Hepatocyte (in vitro differentiated cells): ENCODE results near the gene MAS1. TPM values are rescaled to one million over a fixed set of nuclear protein-coding genes. Genes with fewer than 3 reads are reported as not detected.

Source experiments
- DNase-seq: peaks from one replicate; pipeline ENCODE4 v3.0.0-alpha.2; 2016; ENCODE audit warnings: low spot score
- H2AFZ ChIP-seq: fragments of 200-600 bp; sonication (generic); 2 replicates; pipeline ENCODE4 v1.6.0; 2016; ENCODE audit warnings: antibody characterized with exemption, mild to moderate bottlenecking
- H3K27ac ChIP-seq: fragments of 200-600 bp; sonication (generic); 2 replicates; pipeline ENCODE4 v1.5.1; 2016; ENCODE audit warnings: mild to moderate bottlenecking
- H3K27me3 ChIP-seq: fragments of 200-600 bp; sonication (generic); 2 replicates; pipeline ENCODE4 v1.6.1; 2016
- H3K36me3 ChIP-seq: fragments of 200-600 bp; sonication (generic); replicated peaks from 2 replicates; pipeline ENCODE4 v1.5.1; 2016; ENCODE audit warnings: low read depth; ENCODE audit not compliant: insufficient read depth
- H3K4me1 ChIP-seq: fragments of 200-600 bp; sonication (generic); 2 replicates; pipeline ENCODE4 v1.5.1; 2016; ENCODE audit warnings: mild to moderate bottlenecking, moderate library complexity; ENCODE audit not compliant: insufficient read depth
- H3K4me2 ChIP-seq: fragments of 200-600 bp; sonication (generic); 2 replicates; pipeline ENCODE4 v1.6.0; 2016
- H3K4me3 ChIP-seq: fragments of 200-600 bp; sonication (generic); 2 replicates; pipeline ENCODE4 v1.5.1; 2016; ENCODE audit warnings: mild to moderate bottlenecking
- H3K79me2 ChIP-seq: fragments of 200-600 bp; sonication (generic); 2 replicates; pipeline ENCODE4 v1.6.0; 2017; ENCODE audit warnings: mild to moderate bottlenecking
- H3K9me2 ChIP-seq: fragments of 200-600 bp; sonication (generic); replicated peaks from 2 replicates; pipeline ENCODE4 v1.6.0; 2017; ENCODE audit warnings: mild to moderate bottlenecking; ENCODE audit not compliant: insufficient read depth
- H3K9me3 ChIP-seq: fragments of 200-600 bp; sonication (generic); 2 replicates; pipeline ENCODE4 v1.5.1; 2016; ENCODE audit warnings: low read depth, mild to moderate bottlenecking
- H4K20me1 ChIP-seq: fragments of 200-600 bp; sonication (generic); 2 replicates; pipeline ENCODE4 v1.6.0; 2016; ENCODE audit warnings: mild to moderate bottlenecking; ENCODE audit not compliant: insufficient read depth, poor library complexity, severe bottlenecking
- EZH2 ChIP-seq: fragments of 200-600 bp; sonication (generic); IDR thresholded peaks from 2 replicates; pipeline ENCODE4 v1.6.1; 2016; ENCODE audit warnings: antibody characterized with exemption, mild to moderate bottlenecking, borderline replicate concordance
- EZH2phosphoT487 ChIP-seq: fragments of 200-600 bp; sonication (generic); IDR thresholded peaks from one replicate; pipeline ENCODE4 v1.6.1; 2018; ENCODE audit warnings: antibody characterized with exemption, mild to moderate bottlenecking, low read depth, moderate library complexity; ENCODE audit not compliant: unreplicated experiment, severe bottlenecking
- WGBS: methylation state at CpG from one replicate; pipeline ENCODE4 v1.1.6; 2016; ENCODE audit warnings: low lambda C conversion rate; ENCODE audit errors: missing lambda C conversion rate; 5-methylcytosine and 5-hydroxymethylcytosine counted together
- polyA plus RNA-seq: library from polyadenylated mRNA; unstranded; fragments of >200 nt; fragmentation: Nextera tagmentation; extraction: Ambion mirVana; gene quantifications from 2 replicates; pipeline ENCODE4 v1.2.1, GENCODE V29; 2016
- total RNA-seq: library from RNA; depleted of rRNA; stranded (reverse); fragments of >200 nt; gene quantifications from 2 replicates; pipeline ENCODE4 v1.2.3, GENCODE V29; 2014
- TF ChIP-seq, protein P1 (sequence below): fragments of 200-600 bp; sonication (generic); IDR thresholded peaks from 2 replicates; pipeline ENCODE4 v1.5.1; 2016; ENCODE audit warnings: antibody characterized with exemption, mild to moderate bottlenecking; ENCODE audit not compliant: poor library complexity

Gene MAS1
- total and polyA plus RNA-seq, 2 experiments from 2014 or later = not detected

DNA sequence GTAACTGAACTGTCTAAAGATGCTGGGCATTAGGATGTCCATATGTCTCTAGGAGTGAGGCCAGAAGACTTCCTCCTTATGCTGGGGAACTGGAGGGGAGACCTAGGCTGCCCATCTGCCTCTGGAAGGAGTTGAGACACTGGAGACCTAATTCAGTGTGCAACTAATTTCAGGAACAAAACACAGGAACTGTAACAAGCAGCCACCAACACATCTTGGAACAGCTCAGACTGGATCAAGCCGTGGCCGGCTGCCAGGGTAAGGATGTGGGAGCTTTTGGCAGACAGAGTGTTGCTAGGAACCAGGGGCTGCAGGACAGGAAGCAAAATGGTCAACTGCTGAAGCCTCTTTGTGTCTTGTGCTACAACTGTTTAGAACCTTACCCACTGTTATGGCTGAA lies 16.4 kb upstream of the MAS1 start:
- no peak for DNase-seq
- no peak overlapping the region for H3K4me3 ChIP-seq
- no peak overlapping the region for H3K27ac ChIP-seq
- 92% methylated on average over 2 of the region's 2 CpGs for WGBS
- no peak for TF ChIP-seq EZH2
- no peak for TF ChIP-seq EZH2phosphoT487
- TF ChIP-seq, protein P1, sequence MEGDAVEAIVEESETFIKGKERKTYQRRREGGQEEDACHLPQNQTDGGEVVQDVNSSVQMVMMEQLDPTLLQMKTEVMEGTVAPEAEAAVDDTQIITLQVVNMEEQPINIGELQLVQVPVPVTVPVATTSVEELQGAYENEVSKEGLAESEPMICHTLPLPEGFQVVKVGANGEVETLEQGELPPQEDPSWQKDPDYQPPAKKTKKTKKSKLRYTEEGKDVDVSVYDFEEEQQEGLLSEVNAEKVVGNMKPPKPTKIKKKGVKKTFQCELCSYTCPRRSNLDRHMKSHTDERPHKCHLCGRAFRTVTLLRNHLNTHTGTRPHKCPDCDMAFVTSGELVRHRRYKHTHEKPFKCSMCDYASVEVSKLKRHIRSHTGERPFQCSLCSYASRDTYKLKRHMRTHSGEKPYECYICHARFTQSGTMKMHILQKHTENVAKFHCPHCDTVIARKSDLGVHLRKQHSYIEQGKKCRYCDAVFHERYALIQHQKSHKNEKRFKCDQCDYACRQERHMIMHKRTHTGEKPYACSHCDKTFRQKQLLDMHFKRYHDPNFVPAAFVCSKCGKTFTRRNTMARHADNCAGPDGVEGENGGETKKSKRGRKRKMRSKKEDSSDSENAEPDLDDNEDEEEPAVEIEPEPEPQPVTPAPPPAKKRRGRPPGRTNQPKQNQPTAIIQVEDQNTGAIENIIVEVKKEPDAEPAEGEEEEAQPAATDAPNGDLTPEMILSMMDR = no peak
- H3K27me3 ChIP-seq = no peaks in the 10 kb centered on the region
- no peaks in the 10 kb centered on the region for H3K9me2 ChIP-seq
- no peaks in the 10 kb centered on the region for H3K36me3 ChIP-seq
- no peak overlapping the region for H3K4me2 ChIP-seq
- no peaks in the 10 kb centered on the region for H3K9me3 ChIP-seq
- H4K20me1 ChIP-seq = no peaks in the 10 kb centered on the region
- no peak overlapping the region for H2AFZ ChIP-seq
- H3K79me2 ChIP-seq = no peaks in the 10 kb centered on the region
- no peaks in the 10 kb centered on the region for H3K4me1 ChIP-seq

DNA sequence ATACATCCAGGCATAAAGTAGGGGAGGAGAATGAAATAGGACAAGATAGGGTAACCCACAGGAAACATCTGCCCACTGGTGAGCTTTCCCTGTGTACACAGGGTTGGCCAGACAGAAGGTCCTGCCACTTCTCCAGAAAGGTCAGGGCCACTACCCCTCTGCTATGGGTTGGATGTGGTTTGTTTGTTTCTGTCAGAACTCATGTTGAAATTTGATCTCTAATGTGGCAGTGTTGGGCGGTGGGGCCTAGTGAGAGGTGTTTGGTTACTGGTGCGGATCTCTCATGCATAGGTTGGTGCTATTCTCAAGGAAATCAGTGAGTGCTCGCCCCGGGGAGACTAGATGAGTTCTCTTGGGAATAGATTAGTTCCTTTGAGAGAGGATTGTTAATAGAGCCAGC lies 15.6 kb upstream of the MAS1 start:
- H3K27me3 ChIP-seq = no peaks in the 10 kb centered on the region
- no peaks in the 10 kb centered on the region for H3K9me3 ChIP-seq
- no peaks in the 10 kb centered on the region for H3K36me3 ChIP-seq
- H3K4me3 ChIP-seq = no peak overlapping the region
- H3K9me2 ChIP-seq = no peaks in the 10 kb centered on the region
- no peaks in the 10 kb centered on the region for H3K79me2 ChIP-seq
- TF ChIP-seq, protein P1 = no peak
- TF ChIP-seq EZH2phosphoT487 (no peak), EZH2 (no peak)
- no peak for DNase-seq
- H4K20me1 ChIP-seq = no peaks in the 10 kb centered on the region
- no peak overlapping the region for H3K27ac ChIP-seq
- no peak overlapping the region for H3K4me2 ChIP-seq
- no peaks in the 10 kb centered on the region for H3K4me1 ChIP-seq
- H2AFZ ChIP-seq = no peak overlapping the region
- WGBS = 31% methylated on average over 4 of the region's 4 CpGs

DNA sequence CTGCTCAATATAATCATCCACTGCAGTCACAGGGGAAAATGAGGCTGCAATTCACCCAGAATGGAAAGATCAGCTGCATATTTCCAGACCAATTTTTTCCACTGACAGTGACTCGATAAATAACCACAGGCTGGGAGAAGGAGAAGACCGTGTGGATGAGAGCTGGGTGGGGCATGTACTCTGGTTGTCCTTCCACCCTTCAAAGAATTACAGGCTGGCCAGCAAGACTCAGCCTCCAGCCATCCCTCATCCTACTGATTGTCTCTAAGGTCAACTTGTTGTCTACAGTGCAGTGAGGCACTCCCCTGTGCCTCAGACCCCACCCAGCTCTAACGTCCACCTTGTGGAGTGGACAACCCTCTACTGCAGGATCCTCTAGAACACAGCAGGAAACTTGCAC lies 14.5 kb upstream of the MAS1 start:
- no peak overlapping the region for H3K4me2 ChIP-seq
- no peaks in the 10 kb centered on the region for H3K27me3 ChIP-seq
- no peak overlapping the region for H2AFZ ChIP-seq
- TF ChIP-seq, protein P1 = no peak
- TF ChIP-seq EZH2phosphoT487 = no peak
- no peak for TF ChIP-seq EZH2
- 87% methylated on average over 3 of the region's 3 CpGs for WGBS
- no peak overlapping the region for H3K27ac ChIP-seq
- DNase-seq = no peak
- no peaks in the 10 kb centered on the region for H3K4me1 ChIP-seq
- H3K79me2 ChIP-seq = no peaks in the 10 kb centered on the region
- H3K4me3 ChIP-seq = no peak overlapping the region
- H3K9me3 ChIP-seq = no peaks in the 10 kb centered on the region
- no peaks in the 10 kb centered on the region for H3K9me2 ChIP-seq
- no peaks in the 10 kb centered on the region for H4K20me1 ChIP-seq
- no peaks in the 10 kb centered on the region for H3K36me3 ChIP-seq
